Gastrocnemius medialis (tissue), 4 donors: Measurements from ENCODE around the gene ABCA13. TPM values are rescaled to one million over a fixed set of nuclear protein-coding genes. Genes with fewer than 3 reads are reported as not detected.

Experiments
- ATAC-seq, 2 donors: fragments of 150-250 bp; one replicate each; pipeline ENCODE4 v1.9.1; 2016
- DNase-seq, 2 donors: peaks; one replicate each; pipeline ENCODE4 v3.0.0-alpha.2; 2019
- H3K27ac ChIP-seq, 4 donors: fragments of 200-600 bp; sonication (generic); 1 replicate in 1 of 4; 2 replicates in 3 of 4; pipeline ENCODE4 v1.5.1; 2016 to 2018; ENCODE audit warnings: mild to moderate bottlenecking in 2 of 4, moderate library complexity in 1 of 4
- H3K27me3 ChIP-seq, 3 donors: fragments of 200-600 bp; sonication (generic) in 2 of 3; 1 replicate in 1 of 3; 2 replicates in 2 of 3; pipeline versions ENCODE4 v1.5.1 to v1.6.0; 2016 to 2019; ENCODE audit warnings: mild to moderate bottlenecking in 1 of 3, moderate library complexity in 1 of 3
- H3K36me3 ChIP-seq, 2 donors: fragments of 200-600 bp; sonication (generic) in 1 of 2; one replicate each; pipeline ENCODE4 v1.5.1; 2017 to 2018
- H3K4me1 ChIP-seq, 2 donors: fragments of 200-600 bp; sonication (generic) in 1 of 2; one replicate each; pipeline ENCODE4 v1.5.1; 2016 to 2017; ENCODE audit warnings: mild to moderate bottlenecking in 2 of 2
- H3K4me3 ChIP-seq, 4 donors: fragments of 200-600 bp; sonication (generic) in 3 of 4; 1 replicate in 1 of 4; 2 replicates in 3 of 4; pipeline ENCODE4 v1.5.1; 2016 to 2019; ENCODE audit warnings: mild to moderate bottlenecking in 2 of 4
- H3K9me3 ChIP-seq, 3 donors: fragments of 200-600 bp; sonication (generic) in 2 of 3; 1 replicate in 1 of 3; 2 replicates in 2 of 3; pipeline ENCODE4 v1.5.1; 2016 to 2019
- CTCF ChIP-seq, 5 experiments: fragments of 450-650 bp in 3 of 5; fragments of 200-600 bp in 2 of 5; sonication (generic) in 2 of 5; IDR thresholded peaks in 4 of 5; conservative IDR thresholded peaks in 1 of 5; 1 replicate in 4 of 5; 2 replicates in 1 of 5; pipeline ENCODE4 v1.5.1; 2016 to 2019; ENCODE audit warnings: antibody characterized with exemption in 5 of 5, mild to moderate bottlenecking in 3 of 5, moderate library complexity in 3 of 5
- POLR2A ChIP-seq, 2 donors: fragments of 450-650 bp; IDR thresholded peaks; one replicate each; pipeline ENCODE4 v1.6.1; 2017; ENCODE audit warnings: antibody characterized with exemption in 2 of 2, mild to moderate bottlenecking in 2 of 2, moderate library complexity in 2 of 2
- in situ Hi-C, 4 donors: fragments of 200-750 bp; cut with MboI; loops; one replicate each; pipeline versions ENCODE4 v1.15.0 to v1.8.0; 2017; ENCODE audit warnings: low sequenced_read_pairs in 4 of 4
- intact Hi-C: fragments of 100-400 bp; cut with DNase I; formaldehyde crosslinking; loops from one replicate; pipeline ENCODE4 v1.15.1; 2023; ENCODE audit warnings: low total_unique reads
- total RNA-seq, 4 donors: library from RNA; depleted of rRNA; stranded (reverse); fragments of >200 nt; gene quantifications; one replicate each; pipeline versions ENCODE4 v1.1.0 to v1.2.3, GENCODE V29; 2016

ABCA13 gene
- total RNA-seq, 4 donors from 2014 or later: 0.03 to 0.10 TPM; not detected in 2

GRCh38 chr7:48298779-48299178 lies 127.5 kb downstream of the ABCA13 start:
- ATAC-seq (no peak), DNase-seq (no peak)
- no peak overlapping the region for H3K4me3 ChIP-seq
- H3K27me3 ChIP-seq: no peaks in the 10 kb centered on the region
- H3K9me3 ChIP-seq: no peaks in the 10 kb centered on the region
- no peak overlapping the region for H3K27ac ChIP-seq
- H3K4me1 ChIP-seq: no peaks in the 10 kb centered on the region
- TF ChIP-seq CTCF (IDR thresholded peaks at IDR 0.05 in 4 of 5, conservative IDR thresholded peaks at IDR 0.05 in 1 of 5) (no peak), POLR2A (IDR thresholded peaks at IDR 0.05) (no peak)
- intact Hi-C loops (no loop called here), in situ Hi-C loops (no loop called here)
- no peaks in the 10 kb centered on the region for H3K36me3 ChIP-seq

GRCh38 chr7:48299580-48300169 lies 128.4 kb downstream of the ABCA13 start:
- H3K9me3 ChIP-seq: no peaks in the 10 kb centered on the region
- H3K4me3 ChIP-seq: no peak overlapping the region
- ATAC-seq (no peak), DNase-seq (no peak)
- no peaks in the 10 kb centered on the region for H3K27me3 ChIP-seq
- intact Hi-C loops: no loop called here
- no peaks in the 10 kb centered on the region for H3K36me3 ChIP-seq
- no peak for TF ChIP-seq POLR2A (IDR thresholded peaks at IDR 0.05)
- TF ChIP-seq CTCF (IDR thresholded peaks at IDR 0.05 in 4 of 5, conservative IDR thresholded peaks at IDR 0.05 in 1 of 5): peak in 1 of 5 experiments; percentile 27
- H3K4me1 ChIP-seq: no peaks in the 10 kb centered on the region
- no peak overlapping the region for H3K27ac ChIP-seq
- in situ Hi-C loops: no loop called here

GRCh38 chr7:48300301-48300700 lies 129.0 kb downstream of the ABCA13 start:
- no peak for TF ChIP-seq POLR2A (IDR thresholded peaks at IDR 0.05)
- no peak for TF ChIP-seq CTCF (IDR thresholded peaks at IDR 0.05 in 4 of 5, conservative IDR thresholded peaks at IDR 0.05 in 1 of 5)
- H3K4me1 ChIP-seq: no peaks in the 10 kb centered on the region
- intact Hi-C loops: no loop called here
- ATAC-seq (no peak), DNase-seq (no peak)
- no peaks in the 10 kb centered on the region for H3K36me3 ChIP-seq
- no peak overlapping the region for H3K4me3 ChIP-seq
- no peaks in the 10 kb centered on the region for H3K27me3 ChIP-seq
- in situ Hi-C loops: no loop called here
- no peaks in the 10 kb centered on the region for H3K9me3 ChIP-seq
- no peak overlapping the region for H3K27ac ChIP-seq

GRCh38 chr7:48301201-48301600 lies 129.9 kb downstream of the ABCA13 start:
- no peak overlapping the region for H3K4me3 ChIP-seq
- no peak overlapping the region for H3K27ac ChIP-seq
- no peaks in the 10 kb centered on the region for H3K36me3 ChIP-seq
- H3K9me3 ChIP-seq: no peaks in the 10 kb centered on the region
- TF ChIP-seq CTCF (IDR thresholded peaks at IDR 0.05 in 4 of 5, conservative IDR thresholded peaks at IDR 0.05 in 1 of 5) (no peak), POLR2A (IDR thresholded peaks at IDR 0.05) (no peak)
- ATAC-seq (no peak), DNase-seq (no peak)
- H3K4me1 ChIP-seq: no peaks in the 10 kb centered on the region
- no peaks in the 10 kb centered on the region for H3K27me3 ChIP-seq
- in situ Hi-C loops: no loop called here
- intact Hi-C loops: no loop called here

GRCh38 chr7:48304641-48305040 lies 133.4 kb downstream of the ABCA13 start:
- intact Hi-C loops (no loop called here), in situ Hi-C loops (no loop called here)
- no peak overlapping the region for H3K4me3 ChIP-seq
- no peak for DNase-seq
- H3K27me3 ChIP-seq: no peaks in the 10 kb centered on the region
- H3K36me3 ChIP-seq: no peaks in the 10 kb centered on the region
- no peak for TF ChIP-seq POLR2A (IDR thresholded peaks at IDR 0.05)
- no peak for TF ChIP-seq CTCF (IDR thresholded peaks at IDR 0.05 in 4 of 5, conservative IDR thresholded peaks at IDR 0.05 in 1 of 5)
- ATAC-seq: no peak
- H3K4me1 ChIP-seq: no peaks in the 10 kb centered on the region
- H3K9me3 ChIP-seq: no peaks in the 10 kb centered on the region
- H3K27ac ChIP-seq: no peak overlapping the region
